ENCODE results near the gene SULT6B1.

Gene SULT6B1

DNA sequence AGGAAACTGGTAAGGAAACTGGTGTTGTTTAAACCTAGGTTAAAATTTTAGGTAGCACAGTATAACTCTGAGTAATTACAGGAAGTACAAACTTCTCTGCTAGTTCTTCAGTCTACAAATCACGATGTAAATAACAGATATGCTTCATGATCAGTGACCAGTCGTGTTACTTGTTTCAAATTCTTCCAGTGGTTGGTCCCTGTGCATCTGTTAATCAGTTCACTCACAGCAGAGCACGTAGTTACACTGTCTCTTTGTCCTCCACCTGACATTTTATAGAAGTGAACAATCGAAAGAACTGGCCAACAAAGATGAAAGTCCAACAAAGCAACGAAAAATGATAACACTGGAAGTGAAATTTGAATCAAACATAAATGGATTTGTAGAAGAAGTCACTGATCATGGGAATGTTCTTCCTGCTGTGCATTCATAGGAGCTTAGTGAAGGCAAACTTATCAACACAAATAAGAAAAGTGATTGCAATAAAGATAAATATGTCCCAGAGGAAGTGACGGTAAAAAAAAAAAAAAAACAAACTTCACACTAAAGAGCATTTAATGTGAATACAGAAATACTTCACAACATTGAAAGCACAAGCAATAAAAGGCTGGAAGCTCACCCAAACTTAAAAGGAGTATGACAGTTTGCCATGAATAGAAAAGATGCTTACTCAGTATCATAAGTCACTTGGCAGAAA, 38.7 kb downstream of the SULT6B1 start:
- Histone ChIP-seq H2AFZ (ENCODE audit: low read length) (no peak overlapping the region), H3K9me2 (replicated peaks; ENCODE audit: low read depth, low read length) (no peaks in the 10 kb centered on the region), H3K9me3 (ENCODE audit: insufficient read depth, low read depth, low read length) (no peaks in the 10 kb centered on the region), H3K4me3 (ENCODE audit: low read length, poor library complexity, severe bottlenecking) (peak overlapping the region; percentile 30), H3K79me2 (ENCODE audit: insufficient read depth, low read length) (peaks cover 42% of the 10 kb centered on the region), H4K20me1 (ENCODE audit: insufficient read depth, low read length, poor library complexity, severe bottlenecking) (peaks cover 19% of the 10 kb centered on the region), H3F3A (ENCODE audit: low read depth) (no peaks in the 10 kb centered on the region), H3K9ac (ENCODE audit: low read depth, low read length, poor library complexity, severe bottlenecking) (peak overlapping the region; percentile 22), H3K36me3 (ENCODE audit: insufficient read depth, low read length) (peaks cover 27% of the 10 kb centered on the region; the same call in 1 of the 2 replicates), H3K4me1 (ENCODE audit: insufficient read depth, low read length, poor library complexity, severe bottlenecking) (peaks cover 22% of the 10 kb centered on the region), H3K27me3 (ENCODE audit: insufficient read depth, low read length, poor library complexity, severe bottlenecking) (no peaks in the 10 kb centered on the region), H3K4me2 (ENCODE audit: low read depth, low read length, poor library complexity, severe bottlenecking) (peak overlapping the region; percentile 60)
- TF ChIP-seq EZH2phosphoT487 (IDR thresholded peaks at IDR 0.05; ENCODE audit: borderline replicate concordance): no peak
- TF ChIP-seq, protein P1, sequence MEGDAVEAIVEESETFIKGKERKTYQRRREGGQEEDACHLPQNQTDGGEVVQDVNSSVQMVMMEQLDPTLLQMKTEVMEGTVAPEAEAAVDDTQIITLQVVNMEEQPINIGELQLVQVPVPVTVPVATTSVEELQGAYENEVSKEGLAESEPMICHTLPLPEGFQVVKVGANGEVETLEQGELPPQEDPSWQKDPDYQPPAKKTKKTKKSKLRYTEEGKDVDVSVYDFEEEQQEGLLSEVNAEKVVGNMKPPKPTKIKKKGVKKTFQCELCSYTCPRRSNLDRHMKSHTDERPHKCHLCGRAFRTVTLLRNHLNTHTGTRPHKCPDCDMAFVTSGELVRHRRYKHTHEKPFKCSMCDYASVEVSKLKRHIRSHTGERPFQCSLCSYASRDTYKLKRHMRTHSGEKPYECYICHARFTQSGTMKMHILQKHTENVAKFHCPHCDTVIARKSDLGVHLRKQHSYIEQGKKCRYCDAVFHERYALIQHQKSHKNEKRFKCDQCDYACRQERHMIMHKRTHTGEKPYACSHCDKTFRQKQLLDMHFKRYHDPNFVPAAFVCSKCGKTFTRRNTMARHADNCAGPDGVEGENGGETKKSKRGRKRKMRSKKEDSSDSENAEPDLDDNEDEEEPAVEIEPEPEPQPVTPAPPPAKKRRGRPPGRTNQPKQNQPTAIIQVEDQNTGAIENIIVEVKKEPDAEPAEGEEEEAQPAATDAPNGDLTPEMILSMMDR (conservative IDR thresholded peaks at IDR 0.05; ENCODE audit: low read length): no peak

DNA sequence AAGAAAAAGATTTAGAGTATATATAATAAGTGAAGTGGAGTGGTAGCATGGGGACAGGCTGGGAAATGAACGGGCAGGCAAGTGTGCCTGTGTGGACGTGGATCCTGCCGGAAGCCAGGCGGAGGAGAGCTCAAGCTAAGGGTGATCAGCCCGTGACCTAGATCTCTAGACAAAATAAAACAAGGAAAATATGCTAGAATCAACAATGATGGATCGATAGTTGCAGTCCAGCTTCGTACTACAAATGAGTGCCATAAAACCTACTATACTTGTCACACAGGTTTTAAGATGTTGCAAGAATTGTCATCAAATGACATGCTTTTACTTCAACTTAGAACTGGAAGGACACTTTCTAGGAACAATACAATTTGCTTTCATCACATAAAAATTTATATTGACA, 40.1 kb downstream of the SULT6B1 start:
- no peaks in the 10 kb centered on the region for H3K9me3 ChIP-seq (ENCODE audit: insufficient read depth, low read depth, low read length)
- H3K36me3 ChIP-seq (ENCODE audit: insufficient read depth, low read length): peaks cover 30% of the 10 kb centered on the region; the same call in 1 of the 2 replicates
- no peak overlapping the region for H3K4me2 ChIP-seq (ENCODE audit: low read depth, low read length, poor library complexity, severe bottlenecking)
- H3K27me3 ChIP-seq (ENCODE audit: insufficient read depth, low read length, poor library complexity, severe bottlenecking): no peaks in the 10 kb centered on the region
- no peak overlapping the region for H3K9ac ChIP-seq (ENCODE audit: low read depth, low read length, poor library complexity, severe bottlenecking)
- peaks cover 21% of the 10 kb centered on the region for H3K4me1 ChIP-seq (ENCODE audit: insufficient read depth, low read length, poor library complexity, severe bottlenecking)
- H3K9me2 ChIP-seq (replicated peaks; ENCODE audit: low read depth, low read length): no peaks in the 10 kb centered on the region
- H3F3A ChIP-seq (ENCODE audit: low read depth): no peaks in the 10 kb centered on the region
- peaks cover 30% of the 10 kb centered on the region for H3K79me2 ChIP-seq (ENCODE audit: insufficient read depth, low read length)
- TF ChIP-seq EZH2phosphoT487 (IDR thresholded peaks at IDR 0.05; ENCODE audit: borderline replicate concordance): no peak
- TF ChIP-seq, protein P1 (conservative IDR thresholded peaks at IDR 0.05; ENCODE audit: low read length): no peak
- no peak overlapping the region for H3K4me3 ChIP-seq (ENCODE audit: low read length, poor library complexity, severe bottlenecking)
- H2AFZ ChIP-seq (ENCODE audit: low read length): no peak overlapping the region
- H4K20me1 ChIP-seq (ENCODE audit: insufficient read depth, low read length, poor library complexity, severe bottlenecking): peaks cover 19% of the 10 kb centered on the region

DNA sequence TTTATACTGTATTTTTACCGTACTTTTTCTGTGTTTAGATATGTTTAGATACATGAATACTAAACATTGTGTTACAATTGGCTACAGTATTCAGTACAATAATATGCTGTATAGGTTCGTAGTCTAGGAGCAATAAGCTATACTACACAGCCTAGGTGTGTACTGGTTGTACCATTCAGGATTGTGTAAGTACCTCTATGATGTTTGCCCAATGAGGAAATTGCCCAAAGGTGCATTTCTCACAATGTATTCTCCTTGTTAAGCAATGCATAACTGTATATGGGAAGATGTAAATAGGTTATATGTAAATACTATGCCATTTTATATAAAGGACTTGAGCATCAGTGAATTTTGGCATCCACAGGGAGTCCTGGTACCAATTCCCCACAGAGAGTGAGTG, 42.4 kb downstream of the SULT6B1 start:
- peaks cover 8% of the 10 kb centered on the region for H3K79me2 ChIP-seq (ENCODE audit: insufficient read depth, low read length)
- no peak overlapping the region for H3K4me3 ChIP-seq (ENCODE audit: low read length, poor library complexity, severe bottlenecking)
- no peak for TF ChIP-seq EZH2phosphoT487 (IDR thresholded peaks at IDR 0.05; ENCODE audit: borderline replicate concordance)
- TF ChIP-seq, protein P1 (conservative IDR thresholded peaks at IDR 0.05; ENCODE audit: low read length): no peak

More for the DNA sequence above, 42.4 kb downstream of the SULT6B1 start:
- Histone ChIP-seq H4K20me1 (ENCODE audit: insufficient read depth, low read length, poor library complexity, severe bottlenecking) (peaks cover 8% of the 10 kb centered on the region), H3K9me3 (ENCODE audit: insufficient read depth, low read depth, low read length) (no peaks in the 10 kb centered on the region), H3K36me3 (ENCODE audit: insufficient read depth, low read length) (peaks cover 30% of the 10 kb centered on the region; the same call in 1 of the 2 replicates), H3K4me2 (ENCODE audit: low read depth, low read length, poor library complexity, severe bottlenecking) (no peak overlapping the region), H3K27me3 (ENCODE audit: insufficient read depth, low read length, poor library complexity, severe bottlenecking) (no peaks in the 10 kb centered on the region), H3F3A (ENCODE audit: low read depth) (no peaks in the 10 kb centered on the region), H3K9me2 (replicated peaks; ENCODE audit: low read depth, low read length) (no peaks in the 10 kb centered on the region), H3K9ac (ENCODE audit: low read depth, low read length, poor library complexity, severe bottlenecking) (no peak overlapping the region), H2AFZ (ENCODE audit: low read length) (no peak overlapping the region), H3K4me1 (ENCODE audit: insufficient read depth, low read length, poor library complexity, severe bottlenecking) (peaks cover 14% of the 10 kb centered on the region)

All from Loucy (cell line).